Neural crest cell (in vitro differentiated cells): ENCODE measurements around the gene KLK7. TPM values are rescaled to one million over a fixed set of nuclear protein-coding genes. Genes with fewer than 3 reads are reported as not detected.
"Not testable (repeated sequence)": the region's sequence is repeated elsewhere in the genome, so short reads cannot be mapped to it uniquely, and the experiment has no call there.

Experiments used
- DNase-seq: peaks from one replicate; pipeline ENCODE4 v3.0.0; 2021; ENCODE audit warnings: low read depth, mixed read lengths, low spot score
- H3K27ac Mint-ChIP-seq: one replicate; pipeline ENCODE4 v1.8.0; 2021; ENCODE audit warnings: mild to moderate bottlenecking, mixed read lengths; ENCODE audit not compliant: unreplicated experiment
- H3K27me3 Mint-ChIP-seq: 2 replicates; pipeline ENCODE4 v1.8.0; 2021; ENCODE audit warnings: low read depth, mild to moderate bottlenecking, mixed read lengths
- H3K36me3 Mint-ChIP-seq: 2 replicates; pipeline ENCODE4 v1.8.0; 2021; ENCODE audit warnings: low read depth, mild to moderate bottlenecking, mixed read lengths
- H3K4me1 Mint-ChIP-seq: 2 replicates; pipeline ENCODE4 v1.8.0; 2021; ENCODE audit warnings: mixed read lengths
- H3K4me3 Mint-ChIP-seq: one replicate; pipeline ENCODE4 v1.8.0; 2021; ENCODE audit warnings: mild to moderate bottlenecking, mixed read lengths
- H3K9me3 Mint-ChIP-seq: 2 replicates; pipeline ENCODE4 v1.8.0; 2021; ENCODE audit warnings: mixed read lengths
- CTCF ChIP-seq: fragments of 200-600 bp; sonication (generic); conservative IDR thresholded peaks from 2 replicates; pipeline ENCODE4 v1.5.0; 2021; ENCODE audit warnings: antibody characterized with exemption, mild to moderate bottlenecking
- total RNA-seq: library from RNA; stranded (reverse); gene quantifications from 2 replicates; pipeline ENCODE4 v1.2.1, GENCODE V29; 2021

Gene KLK7
- total RNA-seq, 1 donor from 2014 or later: not detected

GRCh38 chr19:51000426-51000825 lies 16.7 kb upstream of the KLK7 start:
- H3K4me3 Mint-ChIP-seq: no peak overlapping the region
- peaks cover 74% of the 10 kb centered on the region for H3K27me3 Mint-ChIP-seq
- DNase-seq: no peak
- no peaks in the 10 kb centered on the region for H3K4me1 Mint-ChIP-seq
- no peaks in the 10 kb centered on the region for H3K9me3 Mint-ChIP-seq
- no peak overlapping the region for H3K27ac Mint-ChIP-seq
- no peaks in the 10 kb centered on the region for H3K36me3 Mint-ChIP-seq
- TF ChIP-seq CTCF: no peak

- no peak overlapping the region for H3K4me3 Mint-ChIP-seq
- TF ChIP-seq CTCF: no peak
- no peaks in the 10 kb centered on the region for H3K4me1 Mint-ChIP-seq
- H3K9me3 Mint-ChIP-seq: no peaks in the 10 kb centered on the region
- DNase-seq: no peak
- no peak overlapping the region for H3K27ac Mint-ChIP-seq
- peaks cover 66% of the 10 kb centered on the region for H3K27me3 Mint-ChIP-seq
- H3K36me3 Mint-ChIP-seq: no peaks in the 10 kb centered on the region
Measured at GRCh38 chr19:50998686-50999085, 15.0 kb upstream of the KLK7 start.

- DNase-seq: no peak
- no peaks in the 10 kb centered on the region for H3K9me3 Mint-ChIP-seq
- no peak overlapping the region for H3K4me3 Mint-ChIP-seq
- TF ChIP-seq CTCF: no peak
- no peaks in the 10 kb centered on the region for H3K36me3 Mint-ChIP-seq
- H3K27me3 Mint-ChIP-seq: peaks cover 60% of the 10 kb centered on the region
- H3K4me1 Mint-ChIP-seq: no peaks in the 10 kb centered on the region
- H3K27ac Mint-ChIP-seq: no peak overlapping the region
Measured at GRCh38 chr19:50998061-50998460, 14.3 kb upstream of the KLK7 start.

GRCh38 chr19:50994129-50994528 lies 10.4 kb upstream of the KLK7 start:
- TF ChIP-seq CTCF: no peak
- H3K4me3 Mint-ChIP-seq: no peak overlapping the region
- peaks cover 14% of the 10 kb centered on the region for H3K9me3 Mint-ChIP-seq
- H3K36me3 Mint-ChIP-seq: peaks cover 2% of the 10 kb centered on the region
- H3K27ac Mint-ChIP-seq: no peak overlapping the region
- DNase-seq: no peak
- H3K27me3 Mint-ChIP-seq: peaks cover 59% of the 10 kb centered on the region
- H3K4me1 Mint-ChIP-seq: no peaks in the 10 kb centered on the region

- Mint-ChIP-seq H3K27me3 (peaks cover 61% of the 10 kb centered on the region), H3K36me3 (peaks cover 2% of the 10 kb centered on the region), H3K4me3 (no peak overlapping the region), H3K9me3 (peaks cover 14% of the 10 kb centered on the region), H3K4me1 (no peaks in the 10 kb centered on the region), H3K27ac (no peak overlapping the region)
- TF ChIP-seq CTCF: no peak
- DNase-seq: no peak
Measured at GRCh38 chr19:50992666-50993035, 8.9 kb upstream of the KLK7 start.

- peaks cover 64% of the 10 kb centered on the region for H3K27me3 Mint-ChIP-seq
- not testable (repeated sequence) for H3K27ac Mint-ChIP-seq, H3K4me3 Mint-ChIP-seq, H3K36me3 Mint-ChIP-seq, H3K9me3 Mint-ChIP-seq, H3K4me1 Mint-ChIP-seq, DNase-seq
Measured at GRCh38 chr19:50984416-50984815, 699 bp upstream of the KLK7 start.
